Kidney (tissue), 14 donors: Measurements from ENCODE around the gene RAE1. TPM values are rescaled to one million over a fixed set of nuclear protein-coding genes. Genes with fewer than 3 reads are reported as not detected.

ENCODE experiments used
- DNase-seq, 5 donors: peaks; one replicate each; pipeline ENCODE4 v3.0.0-alpha.2; 2013 to 2020
- FAIRE-seq: peaks from 2 replicates; lab custom pipeline; 2012; peaks lifted over from hg19 to GRCh38; lab: Jason Lieb, UNC
- H3K27ac ChIP-seq, 2 donors: one replicate each; pipeline ENCODE4 v1.7.0; 2013; ENCODE audit warnings: low read depth in 2 of 2, low read length in 2 of 2, inconsistent platforms in 1 of 2
- H3K27me3 ChIP-seq: one replicate; pipeline ENCODE4 v1.7.1; 2013; ENCODE audit warnings: low read length, inconsistent platforms; ENCODE audit not compliant: control insufficient read depth, insufficient read depth
- H3K36me3 ChIP-seq, 3 donors: one replicate each; pipeline versions ENCODE4 v1.7.0 to v1.7.1; 2013; ENCODE audit warnings: low read length in 3 of 3, control low read depth in 1 of 3, inconsistent platforms in 1 of 3; ENCODE audit not compliant: insufficient read depth in 3 of 3, control insufficient read depth in 2 of 3
- H3K4me1 ChIP-seq, 3 donors: one replicate each; pipeline versions ENCODE4 v1.7.0 to v1.7.1; 2013; ENCODE audit warnings: low read length in 3 of 3, inconsistent platforms in 1 of 3, low read depth in 1 of 3; ENCODE audit not compliant: control insufficient read depth in 2 of 3, insufficient read depth in 2 of 3
- H3K4me3 ChIP-seq, 3 donors: one replicate each; pipeline versions ENCODE4 v1.7.0 to v1.8.1; 2013; ENCODE audit warnings: low read length in 3 of 3, control low read depth in 1 of 3, inconsistent platforms in 1 of 3
- H3K9ac ChIP-seq, 3 donors: one replicate each; pipeline versions ENCODE4 v1.7.0 to v1.7.1; 2013; ENCODE audit warnings: low read length in 3 of 3, control low read depth in 1 of 3, inconsistent platforms in 1 of 3
- H3K9me3 ChIP-seq, 3 donors: one replicate each; pipeline versions ENCODE4 v1.7.0 to v1.7.1; 2013; ENCODE audit warnings: low read length in 3 of 3, control low read depth in 1 of 3, inconsistent platforms in 1 of 3; ENCODE audit not compliant: control insufficient read depth in 2 of 3, insufficient read depth in 1 of 3
- intact Hi-C: fragments of 100-400 bp; cut with DNase I; formaldehyde crosslinking; loops from one replicate; pipeline ENCODE4 v1.11.1; 2022
- polyA plus RNA-seq: library from polyadenylated mRNA; stranded (reverse); fragments of 350-450 nt; fragmentation: Illumina TruSeq; extraction: RNeasy Lipid Tissue Mini Kit (QIAGEN cat#74804); gene quantifications from one replicate; pipeline ENCODE4 v1.2.3, GENCODE V29; 2014; ENCODE audit warnings: low read depth, low replicate concordance; ENCODE audit not compliant: insufficient read depth
- total RNA-seq: library from RNA; stranded (reverse); fragmentation: NEBNext Ultra II Directional; extraction: Animal tissue kit (Norgen Biotek cat#: 25700); gene quantifications from one replicate; pipeline ENCODE4 v1.2.1, GENCODE V29; 2021
- TF ChIP-seq, protein P1 (sequence below): IDR thresholded peaks from 3 replicates; pipeline ENCODE4 v1.5.1; 2012; ENCODE audit warnings: mild to moderate bottlenecking, moderate library complexity, borderline replicate concordance; ENCODE audit not compliant: insufficient read depth; ENCODE audit errors: extremely low read depth
- donor health status: control.
- donor health status: control.
- donor health status: control.
- donor health status: control.
- donor health status: control.
- donor health status: DM: yes; HTN: yes; CAD: no.
- donor health status: Normal renal cell carcinoma (clear cell type).

RAE1 gene
- total and polyA plus RNA-seq, 2 donors from 2014 or later: 19.5 to 26.3 TPM

DNA sequence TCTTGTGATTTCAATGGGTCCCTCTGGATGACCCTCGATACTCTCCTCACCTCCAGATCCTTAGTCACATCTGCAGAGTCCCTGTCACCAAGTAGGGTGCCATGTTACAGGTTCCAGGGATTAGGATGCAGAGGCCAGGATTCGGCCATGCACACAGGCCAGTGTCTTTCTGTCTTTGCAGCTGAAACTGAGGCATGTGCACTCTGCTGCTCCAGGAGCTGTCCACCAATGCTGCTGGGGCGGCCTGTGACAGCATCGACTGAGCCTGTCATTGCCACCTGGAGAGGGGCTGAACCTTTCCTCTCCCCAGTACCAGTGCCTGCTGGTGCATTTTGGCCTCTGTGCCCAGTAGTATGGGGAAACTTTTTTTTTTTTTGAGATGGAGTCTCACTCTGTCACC, 35.7 kb downstream of the RAE1 start:
- peaks cover 0 to 3% (median 0%) of the 10 kb centered on the region in 3 donors for H3K4me1 ChIP-seq
- no peak overlapping the region for H3K9ac ChIP-seq
- H3K27ac ChIP-seq: no peak overlapping the region
- no peaks in the 10 kb centered on the region for H3K36me3 ChIP-seq
- TF ChIP-seq, protein P1, sequence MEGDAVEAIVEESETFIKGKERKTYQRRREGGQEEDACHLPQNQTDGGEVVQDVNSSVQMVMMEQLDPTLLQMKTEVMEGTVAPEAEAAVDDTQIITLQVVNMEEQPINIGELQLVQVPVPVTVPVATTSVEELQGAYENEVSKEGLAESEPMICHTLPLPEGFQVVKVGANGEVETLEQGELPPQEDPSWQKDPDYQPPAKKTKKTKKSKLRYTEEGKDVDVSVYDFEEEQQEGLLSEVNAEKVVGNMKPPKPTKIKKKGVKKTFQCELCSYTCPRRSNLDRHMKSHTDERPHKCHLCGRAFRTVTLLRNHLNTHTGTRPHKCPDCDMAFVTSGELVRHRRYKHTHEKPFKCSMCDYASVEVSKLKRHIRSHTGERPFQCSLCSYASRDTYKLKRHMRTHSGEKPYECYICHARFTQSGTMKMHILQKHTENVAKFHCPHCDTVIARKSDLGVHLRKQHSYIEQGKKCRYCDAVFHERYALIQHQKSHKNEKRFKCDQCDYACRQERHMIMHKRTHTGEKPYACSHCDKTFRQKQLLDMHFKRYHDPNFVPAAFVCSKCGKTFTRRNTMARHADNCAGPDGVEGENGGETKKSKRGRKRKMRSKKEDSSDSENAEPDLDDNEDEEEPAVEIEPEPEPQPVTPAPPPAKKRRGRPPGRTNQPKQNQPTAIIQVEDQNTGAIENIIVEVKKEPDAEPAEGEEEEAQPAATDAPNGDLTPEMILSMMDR: no peak
- H3K4me3 ChIP-seq: no peak overlapping the region
- peak in 2 of 5 donors; percentile 33 to 52 for DNase-seq
- FAIRE-seq: no peak
- H3K27me3 ChIP-seq: no peaks in the 10 kb centered on the region
- intact Hi-C loops: no loop called here
- H3K9me3 ChIP-seq: no peaks in the 10 kb centered on the region

DNA sequence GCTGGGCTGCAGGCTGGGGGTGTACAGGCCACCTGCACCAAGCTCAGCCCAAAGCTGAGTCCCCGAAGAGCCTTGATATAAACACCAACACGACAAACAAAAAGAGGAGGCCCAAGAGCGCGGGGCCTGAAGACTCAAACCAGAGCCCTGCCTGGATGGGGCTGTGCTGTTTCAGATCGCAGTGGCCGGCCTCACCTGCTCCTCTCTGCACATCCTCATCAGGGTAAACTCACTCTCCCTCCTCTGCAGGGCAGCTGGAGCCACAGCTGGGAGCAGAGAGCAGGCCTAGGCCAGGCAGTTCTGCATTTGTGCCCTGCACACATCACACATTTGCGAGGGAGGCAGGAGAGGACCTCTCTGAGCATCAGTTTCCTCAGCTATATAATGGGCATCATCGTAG, 36.4 kb downstream of the RAE1 start:
- Histone ChIP-seq H3K9ac (no peak overlapping the region), H3K27me3 (no peaks in the 10 kb centered on the region), H3K4me3 (no peak overlapping the region), H3K36me3 (no peaks in the 10 kb centered on the region), H3K9me3 (no peaks in the 10 kb centered on the region), H3K4me1 (peaks cover 0 to 5% (median 0%) of the 10 kb centered on the region in 3 donors), H3K27ac (no peak overlapping the region)
- TF ChIP-seq, protein P1: no peak
- DNase-seq (peak in 2 of 5 donors; percentile 37 to 46), FAIRE-seq (no peak)
- intact Hi-C loops: no loop called here

DNA sequence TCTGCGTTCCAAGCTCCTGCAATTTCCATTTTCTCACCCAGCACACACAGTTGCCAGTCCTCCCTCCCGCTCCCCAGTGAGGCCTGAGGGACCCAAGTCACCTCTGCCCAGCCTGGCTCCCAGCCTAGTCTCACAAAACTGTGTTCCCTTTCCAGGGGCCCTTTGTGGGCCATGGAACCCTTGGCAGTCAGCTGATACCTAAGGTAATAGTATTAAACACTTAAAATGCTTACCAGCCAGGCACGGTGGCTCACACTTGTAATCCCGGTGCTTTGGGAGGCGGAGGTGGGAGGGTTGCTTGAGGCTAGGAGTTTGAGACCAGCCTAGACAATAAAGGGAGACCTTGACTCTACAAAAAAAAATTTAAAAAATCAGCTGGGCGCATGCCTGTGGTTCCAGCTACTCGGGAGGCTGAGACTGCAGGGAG, 36.9 kb downstream of the RAE1 start:
- no peak overlapping the region for H3K27ac ChIP-seq
- no peaks in the 10 kb centered on the region for H3K27me3 ChIP-seq
- no peaks in the 10 kb centered on the region for H3K9me3 ChIP-seq
- H3K36me3 ChIP-seq: no peaks in the 10 kb centered on the region
- FAIRE-seq (no peak), DNase-seq (peak in 2 of 5 donors; percentile 31 to 47)
- intact Hi-C loops: no loop called here
- TF ChIP-seq, protein P1: no peak
- no peak overlapping the region for H3K9ac ChIP-seq
- peaks cover 0 to 10% (median 0%) of the 10 kb centered on the region in 3 donors for H3K4me1 ChIP-seq
- H3K4me3 ChIP-seq: no peak overlapping the region
